GM06990 (cell line): ENCODE measurements around the gene RIF1.

ENCODE experiments used
- DNase-seq: peaks from one replicate; pipeline ENCODE4 v3.0.0-alpha.2; 2011; ENCODE audit not compliant: insufficient read length; ENCODE audit errors: extremely low read depth
- H3K27me3 ChIP-seq: replicated peaks from 2 replicates; pipeline ENCODE4 v1.6.0; 2011; ENCODE audit warnings: low read length; ENCODE audit not compliant: control insufficient read depth, insufficient read depth
- H3K36me3 ChIP-seq: 2 replicates; pipeline ENCODE4 v1.5.1; 2011; ENCODE audit warnings: low read length; ENCODE audit not compliant: control insufficient read depth, insufficient read depth
- H3K4me3 ChIP-seq: replicated peaks from 2 replicates; pipeline ENCODE4 v1.5.1; 2011; ENCODE audit warnings: low read depth, mild to moderate bottlenecking, control low read depth, low read length
- CTCF ChIP-seq: IDR thresholded peaks from 2 replicates; pipeline ENCODE4 v1.5.1; 2011; ENCODE audit warnings: low read length, control low read depth, mild to moderate bottlenecking, inconsistent platforms; ENCODE audit not compliant: insufficient read depth, poor library complexity, severe bottlenecking

The RIF1 gene

GRCh38 chr2:151423760-151424159, 14.1 kb downstream of the RIF1 start:
- no peaks in the 10 kb centered on the region for H3K27me3 ChIP-seq
- H3K4me3 ChIP-seq = no peak overlapping the region
- peaks cover 8% of the 10 kb centered on the region for H3K36me3 ChIP-seq
- no peak for DNase-seq
- no peak for TF ChIP-seq CTCF

GRCh38 chr2:151437630-151438029, 27.9 kb downstream of the RIF1 start:
- Histone ChIP-seq H3K27me3 (no peaks in the 10 kb centered on the region), H3K4me3 (no peak overlapping the region), H3K36me3 (peaks cover 3% of the 10 kb centered on the region)
- peak; percentile 22 for DNase-seq
- peak; percentile 44 for TF ChIP-seq CTCF

- TF ChIP-seq CTCF = no peak
- H3K4me3 ChIP-seq = no peak overlapping the region
- no peak for DNase-seq
- no peaks in the 10 kb centered on the region for H3K27me3 ChIP-seq
- H3K36me3 ChIP-seq = peaks cover 3% of the 10 kb centered on the region
Observed at GRCh38 chr2:151438506-151438905, 28.8 kb downstream of the RIF1 start.

- DNase-seq = no peak
- no peak overlapping the region for H3K4me3 ChIP-seq
- H3K36me3 ChIP-seq = peaks cover 3% of the 10 kb centered on the region
- H3K27me3 ChIP-seq = no peaks in the 10 kb centered on the region
- no peak for TF ChIP-seq CTCF
Observed at GRCh38 chr2:151439127-151439526, 29.4 kb downstream of the RIF1 start.

- no peak for TF ChIP-seq CTCF
- H3K36me3 ChIP-seq = no peaks in the 10 kb centered on the region; the same call in none of the 2 replicates
- no peak overlapping the region for H3K4me3 ChIP-seq
- no peaks in the 10 kb centered on the region for H3K27me3 ChIP-seq
- DNase-seq = no peak
Observed at GRCh38 chr2:151459358-151459757, 49.7 kb downstream of the RIF1 start.

GRCh38 chr2:151465771-151466170, 56.1 kb downstream of the RIF1 start:
- no peaks in the 10 kb centered on the region for H3K27me3 ChIP-seq
- no peak overlapping the region for H3K4me3 ChIP-seq
- no peak for DNase-seq
- H3K36me3 ChIP-seq = peaks cover 7% of the 10 kb centered on the region
- no peak for TF ChIP-seq CTCF
